ENCODE results near the gene PMPCA.

- TF ChIP-seq, protein P1, sequence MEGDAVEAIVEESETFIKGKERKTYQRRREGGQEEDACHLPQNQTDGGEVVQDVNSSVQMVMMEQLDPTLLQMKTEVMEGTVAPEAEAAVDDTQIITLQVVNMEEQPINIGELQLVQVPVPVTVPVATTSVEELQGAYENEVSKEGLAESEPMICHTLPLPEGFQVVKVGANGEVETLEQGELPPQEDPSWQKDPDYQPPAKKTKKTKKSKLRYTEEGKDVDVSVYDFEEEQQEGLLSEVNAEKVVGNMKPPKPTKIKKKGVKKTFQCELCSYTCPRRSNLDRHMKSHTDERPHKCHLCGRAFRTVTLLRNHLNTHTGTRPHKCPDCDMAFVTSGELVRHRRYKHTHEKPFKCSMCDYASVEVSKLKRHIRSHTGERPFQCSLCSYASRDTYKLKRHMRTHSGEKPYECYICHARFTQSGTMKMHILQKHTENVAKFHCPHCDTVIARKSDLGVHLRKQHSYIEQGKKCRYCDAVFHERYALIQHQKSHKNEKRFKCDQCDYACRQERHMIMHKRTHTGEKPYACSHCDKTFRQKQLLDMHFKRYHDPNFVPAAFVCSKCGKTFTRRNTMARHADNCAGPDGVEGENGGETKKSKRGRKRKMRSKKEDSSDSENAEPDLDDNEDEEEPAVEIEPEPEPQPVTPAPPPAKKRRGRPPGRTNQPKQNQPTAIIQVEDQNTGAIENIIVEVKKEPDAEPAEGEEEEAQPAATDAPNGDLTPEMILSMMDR (IDR thresholded peaks at IDR 0.05 in 4 of 5, conservative IDR thresholded peaks at IDR 0.05 in 1 of 5), result no peak
- TF ChIP-seq POLR2A (IDR thresholded peaks at IDR 0.05), result no peak
Observed at GRCh38 chr9:136361047-136361753, 49.3 kb upstream of the PMPCA start.

Measured in gastrocnemius medialis (tissue), 4 donors.